NCI-H345 treated with DMSO at 0.1 percent for 48 hours (cell line): ENCODE data around the gene CACNA1E.

Experiments
- DNase-seq: peaks from one replicate; lab custom pipeline; 2025; ENCODE audit not compliant: unreplicated experiment; lab: John Stamatoyannopoulos, UW

Gene CACNA1E

DNA sequence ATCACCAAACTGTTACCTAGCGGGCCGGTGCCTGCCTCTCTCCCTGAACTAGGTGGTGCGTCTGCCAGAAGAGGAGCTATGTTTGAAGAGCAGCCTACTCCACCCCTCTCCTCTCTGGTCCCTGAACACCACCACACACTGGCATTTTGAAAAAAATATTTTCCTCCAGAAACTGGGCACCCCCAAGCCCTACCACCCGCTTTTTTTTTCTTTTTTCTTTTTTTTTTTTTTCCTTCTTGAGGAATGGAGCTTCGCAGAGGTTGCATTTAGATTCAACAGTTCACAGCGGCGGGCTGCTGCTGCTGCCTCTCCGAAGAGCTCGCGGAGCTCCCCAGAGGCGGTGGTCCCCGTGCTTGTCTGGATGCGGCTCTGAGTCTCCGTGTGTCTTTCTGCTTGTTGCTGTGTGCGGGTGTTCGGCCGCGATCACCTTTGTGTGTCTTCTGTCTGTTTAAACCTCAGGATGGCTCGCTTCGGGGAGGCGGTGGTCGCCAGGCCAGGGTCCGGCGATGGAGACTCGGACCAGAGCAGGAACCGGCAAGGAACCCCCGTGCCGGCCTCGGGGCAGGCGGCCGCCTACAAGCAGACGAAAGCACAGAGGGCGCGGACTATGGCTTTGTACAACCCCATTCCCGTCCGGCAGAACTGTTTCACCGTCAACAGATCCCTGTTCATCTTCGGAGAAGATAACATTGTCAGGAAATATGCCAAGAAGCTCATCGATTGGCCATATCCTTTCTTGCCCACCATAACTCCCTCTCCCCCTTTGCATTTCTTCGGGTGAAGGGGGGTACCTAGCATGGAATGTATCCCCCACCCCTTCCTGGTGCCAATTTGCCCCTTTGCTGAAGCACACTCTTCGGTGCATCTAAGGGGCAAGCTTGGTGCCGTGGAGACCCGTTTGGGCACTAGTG is at the start of gene CACNA1E:
TSS of gene CACNA1E (plus strand) at position 233 of the 911 bp plus-strand sequence. CDS start at position 461, 228 bp downstream.
- DNase-seq: peak; percentile 39

DNA sequence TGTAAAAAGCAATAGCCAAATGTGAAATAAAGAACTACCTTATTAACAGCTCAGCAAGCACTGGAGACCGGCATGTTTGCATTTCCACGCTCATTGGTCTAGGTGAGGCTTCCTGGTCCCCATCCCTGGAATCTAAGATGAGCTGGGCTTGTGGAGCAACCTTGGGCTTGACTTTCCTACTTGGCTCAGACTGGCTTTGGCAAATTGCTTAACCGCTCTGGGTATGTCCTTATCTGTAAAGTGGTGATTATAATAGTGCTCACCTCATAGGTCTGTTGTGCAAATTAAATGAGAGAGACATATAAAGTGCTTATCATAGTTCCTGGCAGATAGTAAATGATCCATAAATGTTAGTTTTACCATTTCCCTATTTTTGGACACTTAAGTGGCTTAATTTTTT is 49.4 kb upstream of the CACNA1E start:
- DNase-seq: no peak

DNA sequence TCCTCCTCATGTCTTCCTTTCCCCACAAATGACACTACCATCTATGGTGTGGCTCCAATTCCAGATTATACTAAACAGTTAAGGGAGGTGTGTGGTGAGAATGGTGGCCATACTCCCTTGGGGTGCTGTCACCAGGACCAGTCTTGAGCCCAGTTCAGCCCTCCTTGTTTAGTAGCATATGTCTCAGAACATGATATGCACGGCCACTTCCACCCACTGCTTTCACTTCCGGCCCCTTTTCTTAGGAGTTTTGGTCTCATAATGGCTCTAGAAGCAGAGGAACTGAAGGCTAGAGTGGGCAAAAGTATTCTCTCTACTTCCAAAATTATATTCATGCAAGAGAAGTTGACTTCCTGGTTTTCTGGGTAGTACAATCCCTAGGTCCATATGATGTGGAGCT is 45.3 kb upstream of the CACNA1E start:
- DNase-seq: no peak

GRCh38 chr1:181440510-181440909 is 42.8 kb upstream of the CACNA1E start:
- no peak for DNase-seq

DNA sequence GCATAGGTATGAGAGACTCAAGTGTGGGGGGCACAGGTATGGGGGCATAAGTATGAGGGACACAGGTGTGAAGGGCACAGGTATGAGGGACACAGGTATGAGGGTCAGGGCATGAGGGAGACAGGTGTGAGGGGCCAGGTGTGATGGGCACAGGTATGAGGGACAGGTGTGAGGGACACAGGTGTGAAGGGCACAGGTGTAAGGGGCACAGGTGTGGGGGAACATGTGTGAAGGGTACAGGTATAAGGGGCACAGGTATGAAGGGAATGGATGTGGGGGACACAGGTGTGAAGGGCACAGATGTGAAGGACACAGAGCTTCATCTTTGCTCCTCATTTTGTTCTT is 41.2 kb upstream of the CACNA1E start:
- no peak for DNase-seq

DNA sequence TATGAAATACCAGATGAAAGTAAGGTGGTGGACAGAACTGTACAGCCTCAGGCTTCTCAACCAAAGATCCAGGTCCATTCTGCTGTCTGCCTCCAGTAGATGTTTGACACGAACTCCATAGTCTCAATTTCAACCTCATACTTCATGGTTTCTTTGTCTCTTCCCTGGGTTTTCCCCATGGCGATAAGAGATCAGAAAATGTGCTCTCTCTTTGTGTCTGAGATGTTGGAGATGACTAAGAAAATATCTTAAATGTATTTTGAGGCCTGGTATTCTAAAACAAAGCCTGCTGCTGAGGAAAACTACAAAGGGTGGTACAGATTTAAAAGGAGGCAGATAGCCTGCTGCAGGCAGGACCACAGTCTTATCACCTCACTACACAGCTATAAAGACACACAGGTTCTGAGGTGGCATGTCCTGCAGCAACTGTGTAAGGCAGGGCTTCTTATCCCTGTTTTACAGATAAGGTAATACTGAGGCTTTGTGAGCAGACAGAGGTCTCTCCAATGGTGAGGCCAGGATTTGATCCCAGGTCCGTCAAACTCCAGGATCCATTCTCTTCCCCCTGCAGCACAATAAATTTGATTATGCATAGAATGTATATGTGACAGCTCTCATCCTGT is 40.0 kb upstream of the CACNA1E start:
- DNase-seq: no peak

DNA sequence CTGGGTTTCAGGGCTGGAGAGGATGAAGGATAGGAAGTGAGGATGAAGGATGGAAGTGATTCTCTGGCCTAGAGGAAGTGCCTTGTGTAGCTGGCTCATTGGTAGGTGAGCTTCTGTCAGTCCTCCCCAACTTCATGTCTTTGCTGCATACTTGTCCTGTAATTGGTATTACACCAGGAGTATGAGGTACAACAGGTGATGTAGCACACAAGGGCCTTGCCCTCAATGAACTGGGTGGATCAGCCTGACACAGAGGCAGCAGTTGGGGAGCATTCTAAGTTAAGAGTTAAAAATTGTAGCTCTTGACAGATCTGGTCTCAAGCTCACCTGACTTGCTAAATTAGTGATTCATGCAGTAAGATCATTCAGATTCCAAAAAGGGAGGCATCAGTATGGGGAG is 37.9 kb upstream of the CACNA1E start:
- DNase-seq: no peak

DNA sequence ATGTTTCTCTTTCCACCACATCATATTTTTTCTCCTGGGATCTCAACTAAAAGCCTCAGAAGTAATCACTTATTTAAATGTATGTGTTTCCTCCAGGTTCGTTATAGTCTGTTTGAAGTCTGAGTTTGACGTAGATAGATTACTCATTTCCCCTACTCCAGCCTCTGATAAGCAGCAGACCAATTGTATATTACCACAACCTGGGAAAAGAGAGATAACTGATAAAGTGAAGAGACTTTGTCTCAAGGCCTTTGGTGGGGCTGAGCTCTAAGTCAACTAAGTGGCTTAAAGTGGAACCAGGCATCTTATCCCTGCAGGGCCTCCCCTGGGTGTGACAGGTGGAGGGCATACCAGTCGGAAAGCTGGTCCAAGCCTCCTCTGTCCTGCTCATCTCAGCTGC is 34.9 kb upstream of the CACNA1E start:
- DNase-seq: no peak

GRCh38 chr1:181451661-181452230 is 31.6 kb upstream of the CACNA1E start:
- no peak for DNase-seq

DNA sequence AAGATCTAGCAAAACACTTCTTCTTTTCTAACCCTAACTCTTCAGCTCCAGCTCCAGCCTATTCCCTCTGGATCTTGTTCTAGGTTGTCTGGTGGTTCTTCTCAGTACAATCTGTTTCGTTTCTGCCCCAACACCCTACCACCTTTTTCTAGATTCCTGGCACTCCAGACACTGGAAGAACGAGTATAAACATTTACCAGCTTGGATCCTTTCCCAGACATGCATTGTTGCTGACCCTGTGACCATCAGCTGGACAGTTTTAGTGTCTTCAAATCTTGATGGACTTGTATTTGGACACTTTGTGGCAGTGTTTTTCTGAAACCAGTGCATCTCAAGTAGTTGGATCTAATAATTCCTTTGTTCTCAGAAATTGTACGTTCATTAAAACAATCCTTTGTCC is 30.6 kb upstream of the CACNA1E start:
- DNase-seq: no peak

GRCh38 chr1:181453541-181454201 is 29.6 kb upstream of the CACNA1E start:
- no peak for DNase-seq

DNA sequence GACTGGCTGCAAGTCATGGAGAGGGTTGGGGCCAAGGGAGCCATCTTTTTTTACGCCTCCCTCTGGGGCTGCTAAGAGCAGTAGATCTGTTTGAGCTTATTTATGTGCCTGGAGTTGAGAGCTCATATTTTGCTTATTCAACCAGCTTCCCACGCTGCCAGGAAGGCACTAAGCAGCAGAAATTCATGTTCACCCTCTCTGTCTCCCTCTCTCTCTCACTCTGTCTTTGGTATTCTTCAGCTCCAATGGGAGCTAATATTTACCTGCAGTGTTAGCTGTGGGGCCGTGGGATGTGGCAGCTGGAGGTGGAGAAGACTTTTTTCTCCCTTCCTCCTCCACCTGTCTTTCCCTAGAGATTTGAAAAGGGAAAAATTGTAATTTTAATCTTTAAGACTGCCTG is 26.8 kb upstream of the CACNA1E start:
- no peak for DNase-seq

DNA sequence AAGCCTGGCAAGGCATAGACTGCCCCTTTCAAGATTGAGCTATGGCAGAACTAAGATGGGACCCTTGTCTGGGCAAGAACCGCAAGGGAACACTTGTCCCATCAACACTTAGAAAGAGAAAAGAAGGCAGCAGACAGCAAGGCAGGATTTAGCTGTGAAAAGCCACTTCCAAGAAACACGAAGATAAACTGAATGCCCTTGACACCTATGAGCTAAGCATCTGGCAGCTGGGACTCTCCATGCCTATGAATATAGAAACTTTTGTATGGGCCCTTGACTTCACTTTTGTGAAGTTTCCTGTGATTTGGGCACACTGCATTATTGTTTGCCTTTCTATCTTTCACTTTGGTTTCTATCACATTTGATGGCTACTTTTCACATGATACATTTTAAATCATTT is 24.9 kb upstream of the CACNA1E start:
- DNase-seq: no peak

- no peak for DNase-seq
Measured at GRCh38 chr1:181459067-181459466, 24.2 kb upstream of the CACNA1E start.

DNA sequence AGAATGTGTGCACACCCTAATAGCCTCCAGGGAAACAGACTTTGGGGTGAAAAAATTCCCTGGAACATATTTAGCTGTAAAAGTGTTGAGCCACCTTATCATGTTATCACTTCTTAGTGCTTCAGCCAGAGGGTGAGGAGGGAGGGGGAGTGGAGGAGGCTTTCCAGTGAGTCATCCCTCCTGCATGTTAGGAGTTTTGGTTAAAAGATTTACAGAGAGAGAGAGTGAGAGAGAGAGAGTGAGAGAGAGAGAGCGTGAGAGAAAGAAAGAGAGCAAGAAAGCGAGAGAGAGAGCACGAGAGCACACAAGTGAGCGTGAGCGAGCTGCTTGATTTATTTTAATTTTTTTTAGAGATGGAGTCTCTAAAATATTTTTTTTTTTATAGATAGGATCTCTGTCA is 13.5 kb upstream of the CACNA1E start:
- no peak for DNase-seq

DNA sequence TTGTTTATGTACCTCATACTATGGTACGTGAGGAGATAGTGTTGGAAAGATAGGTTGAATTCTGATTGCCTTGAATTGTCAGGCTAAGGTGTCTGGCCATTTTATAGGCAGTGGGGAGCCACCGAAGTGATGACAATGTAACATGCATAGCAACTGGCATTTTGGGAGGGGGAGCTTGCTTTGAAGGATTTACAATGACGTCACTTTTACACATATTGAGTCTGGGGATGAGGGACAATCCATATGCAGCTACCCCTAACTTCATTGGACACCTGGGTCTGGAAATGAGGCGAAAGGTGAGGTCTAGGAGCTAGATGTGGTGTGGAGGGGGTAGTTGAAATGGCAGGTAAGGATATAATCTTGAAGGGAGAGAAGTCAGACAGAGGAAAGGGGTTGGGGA is 7.7 kb upstream of the CACNA1E start:
- DNase-seq: no peak

GRCh38 chr1:181476581-181476980 is 6.7 kb upstream of the CACNA1E start:
- DNase-seq: no peak

DNA sequence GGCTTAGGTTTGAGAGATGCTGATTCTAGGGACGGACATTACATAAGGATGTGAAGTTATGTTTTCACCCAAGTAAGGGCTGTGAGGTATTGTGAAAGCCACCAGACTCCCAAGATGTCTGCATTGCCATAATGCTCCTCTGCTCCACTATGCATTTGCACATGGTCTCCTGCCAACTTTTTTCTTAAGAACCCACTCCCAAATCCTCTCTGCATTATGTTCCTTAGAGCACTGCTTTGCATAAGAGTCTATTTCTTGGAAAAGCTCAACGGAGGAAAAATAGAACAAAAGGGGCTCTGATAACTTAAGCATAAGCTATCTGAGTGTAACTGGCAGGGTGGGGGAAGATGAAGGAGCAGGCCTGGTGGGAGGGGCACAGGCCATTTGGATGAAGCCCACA is 5.0 kb upstream of the CACNA1E start:
- DNase-seq: no peak

DNA sequence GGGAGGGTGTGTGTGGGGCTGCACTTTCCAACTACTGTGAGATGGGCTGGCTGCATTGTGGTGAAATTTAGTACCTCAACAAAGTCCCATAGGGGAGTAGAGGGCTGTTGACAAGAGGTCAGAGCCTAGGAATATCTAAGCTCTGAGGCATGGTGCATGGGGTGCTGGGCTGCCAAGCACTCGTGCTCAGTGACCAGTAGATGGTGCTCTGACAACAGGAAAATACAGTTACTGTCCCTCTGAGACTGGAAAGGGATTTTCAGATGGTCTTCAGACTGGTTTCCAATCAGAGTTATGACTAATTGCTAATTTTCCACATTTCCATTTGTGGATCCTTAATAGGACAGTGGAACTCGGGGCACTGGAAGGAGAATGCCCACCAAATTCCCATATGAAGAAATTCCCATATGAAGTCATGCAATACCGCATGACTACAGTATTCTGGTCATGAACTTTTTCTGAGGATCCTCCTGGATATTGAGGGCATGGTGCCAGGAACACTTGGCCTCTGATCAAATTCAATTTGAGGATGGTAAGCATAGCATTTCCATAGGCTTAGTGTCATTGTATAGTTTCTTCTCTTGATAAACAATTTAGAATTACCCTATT is 4.1 kb upstream of the CACNA1E start:
- peak; percentile 57 for DNase-seq

DNA sequence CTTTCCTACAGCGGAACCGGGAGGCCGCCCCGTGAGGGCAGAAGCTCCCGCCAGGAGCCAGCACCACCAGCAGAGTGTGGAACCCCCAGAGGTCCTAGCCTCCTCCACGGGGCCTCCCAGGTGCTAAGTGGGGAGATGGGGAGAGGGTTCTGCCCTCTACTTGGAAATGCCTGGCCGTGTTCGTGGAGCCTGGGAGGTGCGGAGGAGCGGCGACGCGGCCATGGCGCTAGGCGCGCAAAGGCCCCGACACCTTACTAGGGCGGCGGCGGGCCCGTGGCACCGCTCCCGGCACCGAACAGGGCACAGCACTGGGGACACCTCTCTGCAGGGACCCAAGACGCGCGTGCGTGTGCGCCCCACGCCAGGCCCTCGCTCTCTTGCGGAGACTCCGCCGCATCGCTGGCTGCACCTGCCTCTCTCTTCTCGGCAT is 1.3 kb upstream of the CACNA1E start:
- DNase-seq: no peak
